Natural killer cell treated with Interleukin-12 subunit alpha and Interleukin-12 subunit beta and Interleukin-15 and Interleukin-18, amount 100 ng/mL, for 72 hours (primary cell): ENCODE results near the gene ZMYND10. TPM values are rescaled to one million over a fixed set of nuclear protein-coding genes. Genes with fewer than 3 reads are reported as not detected.

Source experiments
- ATAC-seq, 2 donors: fragments of 150-1000 bp; cut with Tn5 transposase in 1 of 2; sonication (Bioruptor Pico), chemical (Tn5 transposase) in 1 of 2; 2 replicates each; pipeline ENCODE4 v1.10.0; 2021
- DNase-seq: peaks from one replicate; pipeline ENCODE4 v3.0.0; 2022; ENCODE audit warnings: low spot score
- H3K27ac Mint-ChIP-seq, 2 donors: 1 replicate in 1 of 2; 2 replicates in 1 of 2; pipeline ENCODE4 v1.8.0; 2022; ENCODE audit warnings: mixed read lengths in 2 of 2, mild to moderate bottlenecking in 1 of 2, moderate library complexity in 1 of 2
- H3K27me3 Mint-ChIP-seq, 2 donors: 1 replicate in 1 of 2; 2 replicates in 1 of 2; pipeline ENCODE4 v1.8.0; 2022; ENCODE audit warnings: mixed read lengths in 2 of 2
- H3K36me3 Mint-ChIP-seq: one replicate; pipeline ENCODE4 v1.8.0; 2022; ENCODE audit warnings: mixed read lengths
- H3K4me1 Mint-ChIP-seq, 2 donors: 1 replicate in 1 of 2; 2 replicates in 1 of 2; pipeline ENCODE4 v1.8.0; 2022; ENCODE audit warnings: low read depth in 2 of 2, mixed read lengths in 2 of 2, mild to moderate bottlenecking in 1 of 2
- H3K4me3 Mint-ChIP-seq: one replicate; pipeline ENCODE4 v1.8.0; 2022; ENCODE audit warnings: mixed read lengths
- H3K9me3 Mint-ChIP-seq: 2 replicates; pipeline ENCODE4 v1.8.0; 2022; ENCODE audit warnings: mixed read lengths
- total RNA-seq, 2 donors: library from RNA; stranded (reverse); gene quantifications; one replicate each; pipeline ENCODE4 v1.2.3, GENCODE V29; 2022

ZMYND10 gene
- total RNA-seq, 2 donors from 2014 or later = 0.95 to 1.4 TPM

GRCh38 chr3:50294492-50295403, 50.8 kb downstream of the ZMYND10 start:
- ATAC-seq (no peak), DNase-seq (no peak)
- no peak overlapping the region for H3K4me3 Mint-ChIP-seq
- H3K36me3 Mint-ChIP-seq = no peaks in the 10 kb centered on the region
- H3K27me3 Mint-ChIP-seq = no peaks in the 10 kb centered on the region
- H3K4me1 Mint-ChIP-seq = peaks cover 23 to 30% of the 10 kb centered on the region in 2 donors
- H3K9me3 Mint-ChIP-seq = no peaks in the 10 kb centered on the region
- no peak overlapping the region for H3K27ac Mint-ChIP-seq

GRCh38 chr3:50294089-50294488, 51.4 kb downstream of the ZMYND10 start:
- Mint-ChIP-seq H3K27ac (no peak overlapping the region), H3K4me1 (peaks cover 20 to 25% of the 10 kb centered on the region in 2 donors), H3K27me3 (no peaks in the 10 kb centered on the region)

GRCh38 chr3:50293079-50293801, 52.3 kb downstream of the ZMYND10 start:
- Mint-ChIP-seq H3K36me3 (no peaks in the 10 kb centered on the region), H3K4me3 (peak overlapping the region; percentile 89), H3K27me3 (no peaks in the 10 kb centered on the region), H3K4me1 (peaks cover 15 to 21% of the 10 kb centered on the region in 2 donors), H3K9me3 (no peaks in the 10 kb centered on the region), H3K27ac (peak overlapping the region; percentile 70 to 92)
- no peak for DNase-seq
- ATAC-seq = no peak

More at GRCh38 chr3:50294089-50294488, 51.4 kb downstream of the ZMYND10 start:
- ATAC-seq (no peak), DNase-seq (peak; percentile 1)
- Mint-ChIP-seq H3K4me3 (no peak overlapping the region), H3K36me3 (no peaks in the 10 kb centered on the region), H3K9me3 (no peaks in the 10 kb centered on the region)

GRCh38 chr3:50292159-50293078, 53.1 kb downstream of the ZMYND10 start, which contains the start of gene IFRD2:
Gene IFRD2 (minus strand): TSS chr3:50292429. CDS start chr3:50292274, 155 bp downstream.
- Mint-ChIP-seq H3K4me3 (peak within 1 kb of the TSS; percentile 89), H3K27ac (peak within 1 kb of the TSS; percentile 70 to 92)

More at GRCh38 chr3:50292159-50293078, 53.1 kb downstream of the ZMYND10 start, which contains the start of gene IFRD2:
- DNase-seq (peak; percentile 97), ATAC-seq (peak; percentile 98 to 99)
- H3K9me3 Mint-ChIP-seq = no peaks in the 10 kb centered on the region
- H3K4me1 Mint-ChIP-seq = peaks cover 12 to 17% of the 10 kb centered on the region in 2 donors
- H3K27me3 Mint-ChIP-seq = no peaks in the 10 kb centered on the region
- H3K36me3 Mint-ChIP-seq = no peaks in the 10 kb centered on the region

Other genes with a start within 250 kb of the ZMYND10 start
- gene SEMA3F, start 190.4 kb downstream of the ZMYND10 start, total RNA-seq = under 1 TPM; 0.12 to 0.81 TPM
- not detected for gene GNAT1, start 154.1 kb downstream of the ZMYND10 start, total RNA-seq
- gene SLC38A3, start 140.5 kb downstream of the ZMYND10 start, total RNA-seq = not detected
- 100 to 1,000 TPM; 331 to 413 TPM for gene GNAI2, start 109.5 kb downstream of the ZMYND10 start, total RNA-seq
- 1 to 10 TPM in 1 of 2 donors, under 1 TPM in 1; 0.89 to 1.2 TPM for gene SEMA3B, start 76.6 kb downstream of the ZMYND10 start, total RNA-seq
- not detected for gene LSMEM2, start 66.6 kb downstream of the ZMYND10 start, total RNA-seq
- 100 to 1,000 TPM in 1 of 2 donors, 10 to 100 TPM in 1; 84.2 to 225 TPM for gene IFRD2, start 53.3 kb downstream of the ZMYND10 start, total RNA-seq
- gene HYAL3, start 46.3 kb downstream of the ZMYND10 start, total RNA-seq = 1 to 10 TPM; 5.5 to 5.6 TPM
- 10 to 100 TPM; 13.2 to 15.7 TPM for gene NAA80, start 46.3 kb downstream of the ZMYND10 start, total RNA-seq
- under 1 TPM; 0.25 to 0.26 TPM for gene HYAL1, start 42.2 kb downstream of the ZMYND10 start, total RNA-seq
- 10 to 100 TPM in 1 of 2 donors, 1 to 10 TPM in 1; 5.6 to 11.1 TPM for gene HYAL2, start 23.0 kb downstream of the ZMYND10 start, total RNA-seq
- gene TUSC2, start 17.5 kb downstream of the ZMYND10 start, total RNA-seq = 10 to 100 TPM; 26.9 to 31.9 TPM
- 10 to 100 TPM; 48.2 to 65.4 TPM for gene RASSF1, start 4.9 kb downstream of the ZMYND10 start, total RNA-seq
- gene NPRL2, start 5.0 kb upstream of the ZMYND10 start, total RNA-seq = 10 to 100 TPM; 42.3 to 44.6 TPM
- gene CYB561D2, start 5.1 kb upstream of the ZMYND10 start, total RNA-seq = 10 to 100 TPM; 36.9 to 38.2 TPM
- 10 to 100 TPM; 29.6 to 32.8 TPM for gene TMEM115, start 13.8 kb upstream of the ZMYND10 start, total RNA-seq
- 1 to 10 TPM; 1.6 to 1.7 TPM for gene CACNA2D2, start 157.9 kb upstream of the ZMYND10 start, total RNA-seq
- gene C3orf18, start 222.0 kb upstream of the ZMYND10 start, total RNA-seq = 1 to 10 TPM; 5.1 to 6.2 TPM
- gene HEMK1, start 223.8 kb upstream of the ZMYND10 start, total RNA-seq = 10 to 100 TPM; 31.5 to 48.4 TPM